GM12878 (cell line): ENCODE data around the gene HOGA1. TPM values are rescaled to one million over a fixed set of nuclear protein-coding genes. Genes with fewer than 3 reads are reported as not detected.

Experiments
- ATAC-seq: fragments of 200-7000 bp; cut with Tn5 transposase; 3 replicates; pipeline ENCODE4 v1.9.1; 2020; ENCODE audit warnings: mild to moderate bottlenecking, moderate library complexity
- BruUV-seq: library from RNA; stranded (reverse); fragments of 400-500 nt; replicated peaks from 2 replicates; lab custom pipeline; 2021; lab: Mats Ljungman, UMichigan
- CTCF ChIA-PET: fragments of 300-600 bp; sonication (Branson Sonifier 250); formaldehyde crosslinking; extraction: SDS; loops from one replicate; lab custom pipeline; 2021; ENCODE audit warnings: inconsistent platforms; lab: Yijun Ruan, JAX
- POLR2A ChIA-PET: fragments of 350-600 bp; formaldehyde crosslinking; extraction: SDS; loops from one replicate; lab custom pipeline; 2021; ENCODE audit warnings: inconsistent platforms; lab: Charles Lee
- RAD21 ChIA-PET: fragments of 300-600 bp; sonication (Branson Sonifier 250); formaldehyde crosslinking; loops from one replicate; lab custom pipeline; 2023; ENCODE audit warnings: antibody characterized with exemption; ENCODE audit not compliant: unreplicated experiment; lab: Charles Lee
- SMC1A ChIA-PET: fragments of 300-600 bp; sonication (Branson Sonifier 250); formaldehyde crosslinking; loops from one replicate; lab custom pipeline; 2023; ENCODE audit not compliant: unreplicated experiment, uncharacterized antibody; lab: Charles Lee
- DNase-seq: peaks from one replicate; pipeline ENCODE4 v3.0.0-alpha.2; 2011; ENCODE audit warnings: low read depth, low spot score
- FAIRE-seq: peaks from 3 replicates; lab custom pipeline; 2011; peaks lifted over from hg19 to GRCh38; lab: Jason Lieb, UNC
- H2AFZ ChIP-seq: 2 replicates; pipeline ENCODE4 v1.6.0; 2011; ENCODE audit warnings: low read depth, low read length, control low read depth; ENCODE audit not compliant: control insufficient read depth
- H3K27ac ChIP-seq: 2 replicates; pipeline ENCODE4 v1.5.1; 2011; ENCODE audit warnings: control low read depth; ENCODE audit not compliant: control insufficient read depth, insufficient read depth
- H3K27me3 ChIP-seq, 2 experiments: replicated peaks in 1 of 2; 2 replicates each; pipeline versions ENCODE4 v1.6.0 to v1.6.1; 2011; ENCODE audit warnings: low read length in 1 of 2; ENCODE audit not compliant: control insufficient read depth in 2 of 2, insufficient read depth in 2 of 2
- H3K36me3 ChIP-seq, 2 experiments: 2 replicates each; pipeline ENCODE4 v1.5.1; 2011; ENCODE audit warnings: low read length in 1 of 2; ENCODE audit not compliant: control insufficient read depth in 2 of 2, insufficient read depth in 2 of 2
- H3K4me1 ChIP-seq: 2 replicates; pipeline ENCODE4 v1.6.1; 2011; ENCODE audit warnings: mild to moderate bottlenecking, low read length, moderate library complexity, mixed read lengths; ENCODE audit not compliant: control insufficient read depth, insufficient read depth
- H3K4me2 ChIP-seq: 2 replicates; pipeline ENCODE4 v1.6.0; 2011; ENCODE audit warnings: control low read depth; ENCODE audit not compliant: control insufficient read depth, insufficient read depth
- H3K4me3 ChIP-seq: fragments of 200-600 bp; sonication (generic); 2 replicates; pipeline ENCODE4 v1.5.1; 2016
- H3K79me2 ChIP-seq: 2 replicates; pipeline ENCODE4 v1.6.0; 2011; ENCODE audit warnings: low read length; ENCODE audit not compliant: control insufficient read depth, insufficient read depth
- H3K9ac ChIP-seq: 2 replicates; pipeline ENCODE4 v1.8.0; 2011; ENCODE audit warnings: low read length, control low read depth, mixed read lengths; ENCODE audit not compliant: control insufficient read depth, insufficient read depth
- H3K9me3 ChIP-seq: replicated peaks from 3 replicates; pipeline ENCODE4 v1.5.1; 2011; ENCODE audit warnings: mild to moderate bottlenecking, low read length; ENCODE audit not compliant: control insufficient read depth, insufficient read depth
- H4K20me1 ChIP-seq: 2 replicates; pipeline ENCODE4 v1.6.0; 2011; ENCODE audit not compliant: control insufficient read depth, insufficient read depth
- CREM ChIP-seq: IDR thresholded peaks from 2 replicates; pipeline ENCODE4 v1.6.1; 2014; ENCODE audit warnings: antibody characterized with exemption, low read depth
- ELK1 ChIP-seq: IDR thresholded peaks from 2 replicates; pipeline ENCODE4 v1.6.1; 2012; ENCODE audit warnings: low read depth, low read length, improper control_type of control experiment
- NR2C2 ChIP-seq: IDR thresholded peaks from 2 replicates; pipeline ENCODE4 v1.6.1; 2011; ENCODE audit warnings: borderline replicate concordance, low read depth; ENCODE audit not compliant: control insufficient read depth, insufficient read length
- NR2F1 ChIP-seq: fragments of 450-650 bp; conservative IDR thresholded peaks from 2 replicates; pipeline ENCODE4 v1.6.1; 2017; ENCODE audit warnings: mild to moderate bottlenecking
- RAD51 ChIP-seq: fragments of 450-650 bp; IDR thresholded peaks from 2 replicates; pipeline ENCODE4 v1.6.1; 2016; ENCODE audit warnings: moderate library complexity, mild to moderate bottlenecking, inconsistent platforms
- REST ChIP-seq: IDR thresholded peaks from 2 replicates; pipeline ENCODE4 v1.6.1; 2012; ENCODE audit warnings: mild to moderate bottlenecking, low read depth, low read length
- RFX5 ChIP-seq: IDR thresholded peaks from 2 replicates; pipeline ENCODE4 v1.6.1; 2011; ENCODE audit warnings: low read depth, low read length, improper control_type of control experiment
- SMC3 ChIP-seq: IDR thresholded peaks from 2 replicates; pipeline ENCODE4 v1.6.1; 2011; ENCODE audit warnings: low read length, improper control_type of control experiment, borderline replicate concordance
- SREBF1 ChIP-seq: IDR thresholded peaks from 2 replicates; pipeline ENCODE4 v1.6.1; 2012; ENCODE audit warnings: mild to moderate bottlenecking, low read length
- SREBF2 ChIP-seq: IDR thresholded peaks from 2 replicates; pipeline ENCODE4 v1.6.1; 2012; ENCODE audit warnings: mild to moderate bottlenecking, low read length
- ZBTB33 ChIP-seq: fragments of 450-650 bp; IDR thresholded peaks from 2 replicates; pipeline ENCODE4 v1.6.1; 2017; ENCODE audit warnings: mild to moderate bottlenecking
- WGBS: methylation state at CpG from one replicate; pipeline ENCODE4 v1.1.6; 2016; ENCODE audit warnings: low lambda C conversion rate; ENCODE audit not compliant: insufficient replicate concordance, insufficient coverage; ENCODE audit errors: missing lambda C conversion rate; 5-methylcytosine and 5-hydroxymethylcytosine counted together
- in situ Hi-C: fragments of 300-500 bp; cut with MboI; formaldehyde crosslinking; loops from 9 replicates; pipeline ENCODE4 v1.14.3; 2018; ENCODE audit warnings: mixed read lengths
- intact Hi-C: fragments of 100-400 bp; cut with micrococcal nuclease; formaldehyde crosslinking; loops from one replicate; pipeline ENCODE4 v1.14.2; 2022; ENCODE audit not compliant: unreplicated experiment
- polyA plus RNA-seq, 11 experiments: library from polyadenylated mRNA; depleted of rRNA in 4 of 11; unstranded in 6 of 11; stranded (reverse) in 5 of 11; fragments of >200 nt; fragmentation: Nextera tagmentation in 4 of 11; fragmentation: Illumina TruSeq in 1 of 11; extraction: Ambion mirVana in 4 of 11; extraction: Trizol in 1 of 11; gene quantifications; 1 replicate in 1 of 11; 2 replicates in 10 of 11; pipeline versions ENCODE4 v1.2.1 to v1.2.3, GENCODE V29; 2011 to 2016; ENCODE audit warnings: inconsistent platforms in 2 of 11, missing spikeins in 2 of 11, low read depth in 1 of 11
- total RNA-seq, 4 experiments: library from RNA; depleted of rRNA in 3 of 4; stranded (reverse); fragments of >200 nt in 3 of 4; fragmentation: Illumina TruSeq in 1 of 4; extraction: Trizol in 1 of 4; gene quantifications; 2 replicates each; pipeline versions ENCODE4 v1.2.1 to v1.2.3, GENCODE V29; 2013 to 2021

Gene HOGA1
- total and polyA plus RNA-seq, 10 of the 15 experiments (the other 5 are each of a cell fraction or from before 2014, with no cell fraction given): 0.01 to 0.19 (median 0.06) TPM; not detected in 6

- no peak for TF ChIP-seq SREBF1
- no peak for TF ChIP-seq RAD51
- TF ChIP-seq SMC3: no peak
- TF ChIP-seq ELK1: no peak
- no peak for TF ChIP-seq NR2F1
- no peak for TF ChIP-seq NR2C2
- no peak for TF ChIP-seq ZBTB33
- TF ChIP-seq RFX5: no peak
These were observed 41.1 kb upstream of the HOGA1 start (continued) for GRCh38 chr10:97543025-97543546.

- Histone ChIP-seq H3K9ac (no peak overlapping the region), H3K4me1 (peaks cover 6% of the 10 kb centered on the region; the same call in 1 of the 2 replicates), H3K27ac (no peak overlapping the region), H3K36me3 (no peaks in the 10 kb centered on the region), H4K20me1 (no peaks in the 10 kb centered on the region), H3K9me3 (no peaks in the 10 kb centered on the region), H3K27me3 (no peaks in the 10 kb centered on the region; a peak in 1 of 4 replicates), H3K4me3 (no peak overlapping the region), H3K4me2 (no peak overlapping the region), H2AFZ (no peak overlapping the region), H3K79me2 (no peaks in the 10 kb centered on the region)
- intact Hi-C loops: no loop called here
- WGBS: 65% methylated on average over 16 of the region's 18 CpGs
- FAIRE-seq (no peak), DNase-seq (no peak), ATAC-seq (no peak)
- CTCF ChIA-PET: interaction anchor here (1.6 kb wide), 2 partner anchors 8 to 12 kb away, joined by 6 to 9 read pairs; no protein-coding TSS in a partner anchor
- SMC1A ChIA-PET: interaction anchor here (0.8 kb wide), 1 partner anchor 45 kb away, joined by 3 read pairs; no protein-coding TSS in a partner anchor
- RAD21 ChIA-PET: no interaction called here
- in situ Hi-C loops: no loop called here
- no TSS peak for BruUV-seq
- POLR2A ChIA-PET: interaction anchor here (0.6 to 1.2 kb wide), 2 partner anchors 46 to 1896 kb away, joined by 3 read pairs; no protein-coding TSS in a partner anchor
- TF ChIP-seq SREBF2 (no peak), REST (no peak), CREM (no peak), SMC3 (no peak)
These were observed 37.5 kb upstream of the HOGA1 start for GRCh38 chr10:97546456-97547270.
